ENCODE data around the gene PCARE.

The PCARE gene

GRCh38 chr2:29106980-29107388, 32.7 kb upstream of the PCARE start:
- Histone ChIP-seq H3K27me3 (ENCODE audit: insufficient read depth, poor library complexity, severe bottlenecking) (no peaks in the 10 kb centered on the region), H3K4me3 (replicated peaks; ENCODE audit: insufficient read depth, low read length) (no peak overlapping the region), H3K27ac (replicated peaks) (no peak overlapping the region)
- DNase-seq (ENCODE audit: low read depth in 1 of 2, low spot score in 1 of 2), result no peak
- no peak for TF ChIP-seq POLR2AphosphoS5 (IDR thresholded peaks at IDR 0.05; ENCODE audit: low read depth)
- TF ChIP-seq GABPA (IDR thresholded peaks at IDR 0.05; ENCODE audit: low read depth), result no peak
- TF ChIP-seq, protein P1, sequence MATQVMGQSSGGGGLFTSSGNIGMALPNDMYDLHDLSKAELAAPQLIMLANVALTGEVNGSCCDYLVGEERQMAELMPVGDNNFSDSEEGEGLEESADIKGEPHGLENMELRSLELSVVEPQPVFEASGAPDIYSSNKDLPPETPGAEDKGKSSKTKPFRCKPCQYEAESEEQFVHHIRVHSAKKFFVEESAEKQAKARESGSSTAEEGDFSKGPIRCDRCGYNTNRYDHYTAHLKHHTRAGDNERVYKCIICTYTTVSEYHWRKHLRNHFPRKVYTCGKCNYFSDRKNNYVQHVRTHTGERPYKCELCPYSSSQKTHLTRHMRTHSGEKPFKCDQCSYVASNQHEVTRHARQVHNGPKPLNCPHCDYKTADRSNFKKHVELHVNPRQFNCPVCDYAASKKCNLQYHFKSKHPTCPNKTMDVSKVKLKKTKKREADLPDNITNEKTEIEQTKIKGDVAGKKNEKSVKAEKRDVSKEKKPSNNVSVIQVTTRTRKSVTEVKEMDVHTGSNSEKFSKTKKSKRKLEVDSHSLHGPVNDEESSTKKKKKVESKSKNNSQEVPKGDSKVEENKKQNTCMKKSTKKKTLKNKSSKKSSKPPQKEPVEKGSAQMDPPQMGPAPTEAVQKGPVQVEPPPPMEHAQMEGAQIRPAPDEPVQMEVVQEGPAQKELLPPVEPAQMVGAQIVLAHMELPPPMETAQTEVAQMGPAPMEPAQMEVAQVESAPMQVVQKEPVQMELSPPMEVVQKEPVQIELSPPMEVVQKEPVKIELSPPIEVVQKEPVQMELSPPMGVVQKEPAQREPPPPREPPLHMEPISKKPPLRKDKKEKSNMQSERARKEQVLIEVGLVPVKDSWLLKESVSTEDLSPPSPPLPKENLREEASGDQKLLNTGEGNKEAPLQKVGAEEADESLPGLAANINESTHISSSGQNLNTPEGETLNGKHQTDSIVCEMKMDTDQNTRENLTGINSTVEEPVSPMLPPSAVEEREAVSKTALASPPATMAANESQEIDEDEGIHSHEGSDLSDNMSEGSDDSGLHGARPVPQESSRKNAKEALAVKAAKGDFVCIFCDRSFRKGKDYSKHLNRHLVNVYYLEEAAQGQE (IDR thresholded peaks at IDR 0.05; ENCODE audit: insufficient replicate concordance, low read depth), result no peak
- no peak for TF ChIP-seq CTCF (IDR thresholded peaks at IDR 0.05; ENCODE audit: insufficient read depth, low read length)
- no peak for TF ChIP-seq SPI1 (IDR thresholded peaks at IDR 0.05; ENCODE audit: borderline replicate concordance, low read depth)

GRCh38 chr2:29106256-29106655, 31.9 kb upstream of the PCARE start:
- H3K4me3 ChIP-seq (replicated peaks; ENCODE audit: insufficient read depth, low read length), result no peak overlapping the region
- H3K27me3 ChIP-seq (ENCODE audit: insufficient read depth, poor library complexity, severe bottlenecking), result no peaks in the 10 kb centered on the region
- no peak for DNase-seq (ENCODE audit: low read depth in 1 of 2, low spot score in 1 of 2)
- no peak overlapping the region for H3K27ac ChIP-seq (replicated peaks)
- TF ChIP-seq, protein P1 (IDR thresholded peaks at IDR 0.05; ENCODE audit: insufficient replicate concordance, low read depth), result no peak
- TF ChIP-seq SPI1 (IDR thresholded peaks at IDR 0.05; ENCODE audit: borderline replicate concordance, low read depth), result no peak
- no peak for TF ChIP-seq CTCF (IDR thresholded peaks at IDR 0.05; ENCODE audit: insufficient read depth, low read length)
- no peak for TF ChIP-seq GABPA (IDR thresholded peaks at IDR 0.05; ENCODE audit: low read depth)
- no peak for TF ChIP-seq POLR2AphosphoS5 (IDR thresholded peaks at IDR 0.05; ENCODE audit: low read depth)

- no peak overlapping the region for H3K27ac ChIP-seq (replicated peaks)
- no peak for DNase-seq (ENCODE audit: low read depth in 1 of 2, low spot score in 1 of 2)
- H3K27me3 ChIP-seq (ENCODE audit: insufficient read depth, poor library complexity, severe bottlenecking), result no peaks in the 10 kb centered on the region
- TF ChIP-seq, protein P1 (IDR thresholded peaks at IDR 0.05; ENCODE audit: insufficient replicate concordance, low read depth), result no peak
- no peak for TF ChIP-seq POLR2AphosphoS5 (IDR thresholded peaks at IDR 0.05; ENCODE audit: low read depth)
- TF ChIP-seq CTCF (IDR thresholded peaks at IDR 0.05; ENCODE audit: insufficient read depth, low read length), result no peak
- TF ChIP-seq GABPA (IDR thresholded peaks at IDR 0.05; ENCODE audit: low read depth), result no peak
- TF ChIP-seq SPI1 (IDR thresholded peaks at IDR 0.05; ENCODE audit: borderline replicate concordance, low read depth), result no peak
- H3K4me3 ChIP-seq (replicated peaks; ENCODE audit: insufficient read depth, low read length), result no peak overlapping the region
Observed at GRCh38 chr2:29105375-29105774, 31.1 kb upstream of the PCARE start.

Data from HL-60 (cell line).